GM23338 (cell line): ENCODE data around the gene TBC1D2B. TPM values are rescaled to one million over a fixed set of nuclear protein-coding genes. Genes with fewer than 3 reads are reported as not detected.

Experiments used
- ATAC-seq: fragments of 200-7000 bp; cut with Tn5 transposase; 3 replicates; pipeline ENCODE4 v1.9.1; 2020
- DNase-seq: peaks from one replicate; pipeline ENCODE4 v3.0.0-alpha.2; 2015; ENCODE audit warnings: low spot score
- H2AFZ ChIP-seq: fragments of 200-600 bp; sonication (generic); 2 replicates; pipeline ENCODE4 v1.8.0; 2016; ENCODE audit warnings: antibody characterized with exemption, mild to moderate bottlenecking, moderate library complexity
- H3F3A ChIP-seq: fragments of 200-600 bp; sonication (generic); replicated peaks from 2 replicates; pipeline ENCODE4 v1.8.0; 2017; ENCODE audit warnings: antibody characterized with exemption, mixed run types, low read depth
- H3K27ac ChIP-seq: fragments of 200-600 bp; sonication (generic); 2 replicates; pipeline ENCODE4 v1.6.1; 2016; ENCODE audit warnings: low read depth
- H3K27me3 ChIP-seq: fragments of 200-600 bp; sonication (generic); 2 replicates; pipeline ENCODE4 v1.8.0; 2016; ENCODE audit warnings: mild to moderate bottlenecking, mixed run types, moderate library complexity; ENCODE audit not compliant: insufficient read depth
- H3K36me3 ChIP-seq: fragments of 200-600 bp; sonication (generic); 2 replicates; pipeline ENCODE4 v1.8.0; 2016; ENCODE audit warnings: mild to moderate bottlenecking; ENCODE audit not compliant: insufficient read depth
- H3K4me1 ChIP-seq: fragments of 200-600 bp; sonication (generic); 2 replicates; pipeline ENCODE4 v1.8.0; 2016; ENCODE audit warnings: mild to moderate bottlenecking, moderate library complexity; ENCODE audit not compliant: insufficient read depth
- H3K4me2 ChIP-seq: fragments of 200-600 bp; sonication (generic); 2 replicates; pipeline ENCODE4 v1.7.1; 2017; ENCODE audit warnings: mixed run types
- H3K4me3 ChIP-seq: fragments of 200-600 bp; sonication (generic); 2 replicates; pipeline ENCODE4 v1.6.1; 2016; ENCODE audit warnings: mixed run types
- H3K79me2 ChIP-seq: fragments of 200-600 bp; sonication (generic); replicated peaks from 2 replicates; pipeline ENCODE4 v1.8.0; 2017; ENCODE audit warnings: mild to moderate bottlenecking; ENCODE audit not compliant: insufficient read depth
- H3K9me2 ChIP-seq: fragments of 200-600 bp; sonication (generic); 2 replicates; pipeline ENCODE4 v1.8.0; 2017; ENCODE audit not compliant: insufficient read depth
- H4K20me1 ChIP-seq: fragments of 200-600 bp; sonication (generic); replicated peaks from 2 replicates; pipeline ENCODE4 v1.8.0; 2017; ENCODE audit warnings: mild to moderate bottlenecking; ENCODE audit not compliant: insufficient read depth
- H3K27ac Mint-ChIP-seq: 2 replicates; pipeline ENCODE4 v1.8.0; 2020; ENCODE audit warnings: inconsistent platforms, mild to moderate bottlenecking, moderate library complexity, mixed read lengths
- H3K27me3 Mint-ChIP-seq: 3 replicates; pipeline ENCODE4 v1.8.0; 2022; ENCODE audit warnings: low read depth, mild to moderate bottlenecking, moderate library complexity, mixed read lengths, inconsistent platforms; ENCODE audit not compliant: insufficient read depth, poor library complexity
- H3K36me3 Mint-ChIP-seq: 3 replicates; pipeline ENCODE4 v1.8.0; 2021; ENCODE audit warnings: low read depth, mild to moderate bottlenecking, inconsistent platforms, moderate library complexity, mixed read lengths
- H3K4me1 Mint-ChIP-seq: 3 replicates; pipeline ENCODE4 v1.8.0; 2020; ENCODE audit warnings: mild to moderate bottlenecking, inconsistent platforms, mixed read lengths
- H3K4me3 Mint-ChIP-seq: 3 replicates; pipeline ENCODE4 v1.8.0; 2021; ENCODE audit warnings: moderate library complexity, mild to moderate bottlenecking, inconsistent platforms, mixed read lengths
- H3K9me3 Mint-ChIP-seq: 3 replicates; pipeline ENCODE4 v1.8.0; 2020; ENCODE audit warnings: moderate library complexity, mild to moderate bottlenecking, inconsistent platforms, mixed read lengths
- CTCF ChIP-seq, 2 experiments: fragments of 200-600 bp in 1 of 2; sonication (generic) in 1 of 2; conservative IDR thresholded peaks; 2 replicates each; pipeline versions ENCODE4 v1.5.1 to v1.6.1; 2016 to 2017; ENCODE audit warnings: antibody characterized with exemption in 2 of 2, low read depth in 2 of 2, mild to moderate bottlenecking in 2 of 2, moderate library complexity in 1 of 2
- EZH2 ChIP-seq: fragments of 200-600 bp; sonication (generic); IDR thresholded peaks from one replicate; pipeline ENCODE4 v1.8.0; 2017; ENCODE audit warnings: antibody characterized with exemption, mild to moderate bottlenecking, low read depth; ENCODE audit not compliant: unreplicated experiment
- EZH2phosphoT487 ChIP-seq: fragments of 200-600 bp; sonication (generic); IDR thresholded peaks from one replicate; pipeline ENCODE4 v1.8.1; 2018; ENCODE audit warnings: antibody characterized with exemption; ENCODE audit not compliant: unreplicated experiment
- JUNB ChIP-seq: IDR thresholded peaks from one replicate; pipeline ENCODE4 v1.6.1; 2016; ENCODE audit warnings: antibody characterized with exemption; ENCODE audit not compliant: unreplicated experiment
- NANOG ChIP-seq: IDR thresholded peaks from 2 replicates; pipeline ENCODE4 v1.6.1; 2016; ENCODE audit warnings: antibody characterized with exemption, borderline replicate concordance
- POLR2AphosphoS5 ChIP-seq: IDR thresholded peaks from 2 replicates; pipeline ENCODE4 v1.6.1; 2016; ENCODE audit warnings: antibody characterized with exemption, low read depth
- ZNF114 ChIP-seq: fragments of 250-450 bp; sonication (Bioruptor Pico); IDR thresholded peaks from 2 replicates; pipeline ENCODE4 v1.5.0; 2020; ENCODE audit warnings: mild to moderate bottlenecking, moderate library complexity
- ZNF331 ChIP-seq: fragments of 250-450 bp; sonication (Bioruptor Pico); IDR thresholded peaks from 2 replicates; pipeline ENCODE4 v1.5.0; 2020; ENCODE audit warnings: low read depth, mild to moderate bottlenecking, moderate library complexity
- polyA plus RNA-seq: library from polyadenylated mRNA; unstranded; fragments of >200 nt; fragmentation: Nextera tagmentation; extraction: Ambion mirVana; gene quantifications from 2 replicates; pipeline ENCODE4 v1.2.1, GENCODE V29; 2016
- total RNA-seq: library from RNA; depleted of rRNA; stranded (reverse); fragments of >200 nt; shearing (Covaris generic); gene quantifications from 2 replicates; pipeline ENCODE4 v1.2.3, GENCODE V29; 2014
- TF ChIP-seq, protein P1 (sequence below): fragments of 250-450 bp; sonication (Bioruptor Pico); IDR thresholded peaks from 2 replicates; pipeline ENCODE4 v1.5.0; 2020; ENCODE audit warnings: mild to moderate bottlenecking, moderate library complexity
- TF ChIP-seq, protein P2 (sequence below): IDR thresholded peaks from 2 replicates; pipeline ENCODE4 v1.6.1; 2016; ENCODE audit warnings: antibody characterized with exemption

Gene TBC1D2B
- total and polyA plus RNA-seq, 2 experiments from 2014 or later = 3.6 to 17.8 TPM

GRCh38 chr15:78082743-78083110 lies 5.2 kb upstream of the TBC1D2B start:
- Histone ChIP-seq H3F3A (no peaks in the 10 kb centered on the region), H3K9me2 (no peaks in the 10 kb centered on the region), H3K4me1 (no peaks in the 10 kb centered on the region), H3K27me3 (0 out of 2 replicates have a peak, but pooled peaks cover 5% of the 10 kb centered on the region), H3K27ac (no peak overlapping the region), H3K36me3 (no peaks in the 10 kb centered on the region), H4K20me1 (no peaks in the 10 kb centered on the region), H3K4me3 (no peak overlapping the region), H2AFZ (no peak overlapping the region), H3K79me2 (no peaks in the 10 kb centered on the region), H3K4me2 (no peak overlapping the region)
- DNase-seq (no peak), ATAC-seq (no peak)
- no peaks in the 10 kb centered on the region for H3K9me3 Mint-ChIP-seq
- no peak overlapping the region for H3K27ac Mint-ChIP-seq
- H3K36me3 Mint-ChIP-seq = no peaks in the 10 kb centered on the region
- no peaks in the 10 kb centered on the region for H3K4me1 Mint-ChIP-seq
- no peak overlapping the region for H3K4me3 Mint-ChIP-seq
- TF ChIP-seq CTCF (conservative IDR thresholded peaks at IDR 0.05; ENCODE audit: low read depth in 2 of 2) (no peak), POLR2AphosphoS5 (no peak)
- peaks cover 5% of the 10 kb centered on the region for H3K27me3 Mint-ChIP-seq

DNA sequence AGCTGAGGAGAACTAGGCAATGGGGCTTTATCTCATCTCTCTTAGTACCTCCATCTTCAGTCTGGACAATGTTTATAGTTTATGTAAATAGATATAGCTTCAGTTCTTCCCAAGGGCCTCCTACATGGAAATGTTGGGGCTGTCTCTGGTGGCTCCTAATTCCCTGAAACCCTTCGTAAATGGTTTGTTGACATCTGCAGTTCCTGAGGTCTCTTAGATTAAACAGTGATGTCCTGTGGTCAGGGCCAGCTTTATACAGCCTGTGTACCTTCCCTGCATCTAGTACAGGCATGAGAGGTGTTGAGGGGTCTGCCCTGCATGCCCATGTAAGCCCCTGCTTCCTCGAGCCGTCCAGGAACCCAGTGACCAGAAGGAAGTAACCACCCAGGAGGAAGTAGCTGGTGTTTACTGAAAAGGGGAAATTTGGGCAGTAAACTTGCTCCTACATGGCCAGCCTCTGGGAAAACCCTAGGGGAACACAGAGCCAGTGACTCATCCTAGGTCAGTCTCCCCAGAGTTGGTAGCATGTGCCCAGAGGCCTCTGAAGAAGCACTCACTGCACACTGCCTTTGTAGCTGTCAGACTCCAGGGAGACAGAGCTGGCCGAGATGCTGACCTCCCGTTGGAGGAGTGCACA lies 4.7 kb upstream of the TBC1D2B start:
- no peaks in the 10 kb centered on the region for H3K79me2 ChIP-seq
- Mint-ChIP-seq H3K27ac (no peak overlapping the region), H3K4me1 (no peaks in the 10 kb centered on the region), H3K9me3 (no peaks in the 10 kb centered on the region), H3K36me3 (no peaks in the 10 kb centered on the region), H3K27me3 (peaks cover 5% of the 10 kb centered on the region), H3K4me3 (no peak overlapping the region)
- no peak overlapping the region for H3K27ac ChIP-seq
- H3K4me3 ChIP-seq = no peak overlapping the region
- no peak overlapping the region for H2AFZ ChIP-seq
- H3K4me2 ChIP-seq = no peak overlapping the region
- no peaks in the 10 kb centered on the region for H3K4me1 ChIP-seq
- H3F3A ChIP-seq = no peaks in the 10 kb centered on the region
- ATAC-seq (no peak), DNase-seq (no peak)
- no peaks in the 10 kb centered on the region for H3K9me2 ChIP-seq
- H3K36me3 ChIP-seq = no peaks in the 10 kb centered on the region
- H3K27me3 ChIP-seq = 0 out of 2 replicates have a peak, but pooled peaks cover 5% of the 10 kb centered on the region
- no peaks in the 10 kb centered on the region for H4K20me1 ChIP-seq
- no peak for TF ChIP-seq CTCF (conservative IDR thresholded peaks at IDR 0.05; ENCODE audit: low read depth in 2 of 2)
- TF ChIP-seq ZNF114 = no peak
- TF ChIP-seq POLR2AphosphoS5 = no peak
- no peak for TF ChIP-seq EZH2phosphoT487
- TF ChIP-seq JUNB = no peak
- TF ChIP-seq EZH2 = no peak
- TF ChIP-seq NANOG = no peak
- TF ChIP-seq, protein P1, sequence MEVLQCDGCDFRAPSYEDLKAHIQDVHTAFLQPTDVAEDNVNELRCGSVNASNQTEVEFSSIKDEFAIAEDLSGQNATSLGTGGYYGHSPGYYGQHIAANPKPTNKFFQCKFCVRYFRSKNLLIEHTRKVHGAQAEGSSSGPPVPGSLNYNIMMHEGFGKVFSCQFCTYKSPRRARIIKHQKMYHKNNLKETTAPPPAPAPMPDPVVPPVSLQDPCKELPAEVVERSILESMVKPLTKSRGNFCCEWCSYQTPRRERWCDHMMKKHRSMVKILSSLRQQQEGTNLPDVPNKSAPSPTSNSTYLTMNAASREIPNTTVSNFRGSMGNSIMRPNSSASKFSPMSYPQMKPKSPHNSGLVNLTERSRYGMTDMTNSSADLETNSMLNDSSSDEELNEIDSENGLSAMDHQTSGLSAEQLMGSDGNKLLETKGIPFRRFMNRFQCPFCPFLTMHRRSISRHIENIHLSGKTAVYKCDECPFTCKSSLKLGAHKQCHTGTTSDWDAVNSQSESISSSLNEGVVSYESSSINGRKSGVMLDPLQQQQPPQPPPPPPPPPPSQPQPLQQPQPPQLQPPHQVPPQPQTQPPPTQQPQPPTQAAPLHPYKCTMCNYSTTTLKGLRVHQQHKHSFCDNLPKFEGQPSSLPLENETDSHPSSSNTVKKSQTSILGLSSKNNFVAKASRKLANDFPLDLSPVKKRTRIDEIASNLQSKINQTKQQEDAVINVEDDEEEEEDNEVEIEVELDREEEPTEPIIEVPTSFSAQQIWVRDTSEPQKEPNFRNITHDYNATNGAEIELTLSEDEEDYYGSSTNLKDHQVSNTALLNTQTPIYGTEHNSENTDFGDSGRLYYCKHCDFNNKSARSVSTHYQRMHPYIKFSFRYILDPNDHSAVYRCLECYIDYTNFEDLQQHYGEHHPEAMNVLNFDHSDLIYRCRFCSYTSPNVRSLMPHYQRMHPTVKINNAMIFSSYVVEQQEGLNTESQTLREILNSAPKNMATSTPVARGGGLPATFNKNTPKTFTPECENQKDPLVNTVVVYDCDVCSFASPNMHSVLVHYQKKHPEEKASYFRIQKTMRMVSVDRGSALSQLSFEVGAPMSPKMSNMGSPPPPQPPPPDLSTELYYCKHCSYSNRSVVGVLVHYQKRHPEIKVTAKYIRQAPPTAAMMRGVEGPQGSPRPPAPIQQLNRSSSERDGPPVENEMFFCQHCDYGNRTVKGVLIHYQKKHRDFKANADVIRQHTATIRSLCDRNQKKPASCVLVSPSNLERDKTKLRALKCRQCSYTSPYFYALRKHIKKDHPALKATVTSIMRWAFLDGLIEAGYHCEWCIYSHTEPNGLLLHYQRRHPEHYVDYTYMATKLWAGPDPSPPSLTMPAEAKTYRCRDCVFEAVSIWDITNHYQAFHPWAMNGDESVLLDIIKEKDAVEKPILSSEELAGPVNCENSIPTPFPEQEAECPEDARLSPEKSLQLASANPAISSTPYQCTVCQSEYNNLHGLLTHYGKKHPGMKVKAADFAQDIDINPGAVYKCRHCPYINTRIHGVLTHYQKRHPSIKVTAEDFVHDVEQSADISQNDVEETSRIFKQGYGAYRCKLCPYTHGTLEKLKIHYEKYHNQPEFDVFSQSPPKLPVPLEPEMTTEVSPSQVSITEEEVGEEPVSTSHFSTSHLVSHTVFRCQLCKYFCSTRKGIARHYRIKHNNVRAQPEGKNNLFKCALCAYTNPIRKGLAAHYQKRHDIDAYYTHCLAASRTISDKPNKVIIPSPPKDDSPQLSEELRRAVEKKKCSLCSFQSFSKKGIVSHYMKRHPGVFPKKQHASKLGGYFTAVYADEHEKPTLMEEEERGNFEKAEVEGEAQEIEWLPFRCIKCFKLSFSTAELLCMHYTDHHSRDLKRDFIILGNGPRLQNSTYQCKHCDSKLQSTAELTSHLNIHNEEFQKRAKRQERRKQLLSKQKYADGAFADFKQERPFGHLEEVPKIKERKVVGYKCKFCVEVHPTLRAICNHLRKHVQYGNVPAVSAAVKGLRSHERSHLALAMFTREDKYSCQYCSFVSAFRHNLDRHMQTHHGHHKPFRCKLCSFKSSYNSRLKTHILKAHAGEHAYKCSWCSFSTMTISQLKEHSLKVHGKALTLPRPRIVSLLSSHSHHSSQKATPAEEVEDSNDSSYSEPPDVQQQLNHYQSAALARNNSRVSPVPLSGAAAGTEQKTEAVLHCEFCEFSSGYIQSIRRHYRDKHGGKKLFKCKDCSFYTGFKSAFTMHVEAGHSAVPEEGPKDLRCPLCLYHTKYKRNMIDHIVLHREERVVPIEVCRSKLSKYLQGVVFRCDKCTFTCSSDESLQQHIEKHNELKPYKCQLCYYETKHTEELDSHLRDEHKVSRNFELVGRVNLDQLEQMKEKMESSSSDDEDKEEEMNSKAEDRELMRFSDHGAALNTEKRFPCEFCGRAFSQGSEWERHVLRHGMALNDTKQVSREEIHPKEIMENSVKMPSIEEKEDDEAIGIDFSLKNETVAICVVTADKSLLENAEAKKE (CRISPR knock-in tag) = no peak
- no peak for TF ChIP-seq ZNF331 (CRISPR knock-in tag)
- TF ChIP-seq, protein P2, sequence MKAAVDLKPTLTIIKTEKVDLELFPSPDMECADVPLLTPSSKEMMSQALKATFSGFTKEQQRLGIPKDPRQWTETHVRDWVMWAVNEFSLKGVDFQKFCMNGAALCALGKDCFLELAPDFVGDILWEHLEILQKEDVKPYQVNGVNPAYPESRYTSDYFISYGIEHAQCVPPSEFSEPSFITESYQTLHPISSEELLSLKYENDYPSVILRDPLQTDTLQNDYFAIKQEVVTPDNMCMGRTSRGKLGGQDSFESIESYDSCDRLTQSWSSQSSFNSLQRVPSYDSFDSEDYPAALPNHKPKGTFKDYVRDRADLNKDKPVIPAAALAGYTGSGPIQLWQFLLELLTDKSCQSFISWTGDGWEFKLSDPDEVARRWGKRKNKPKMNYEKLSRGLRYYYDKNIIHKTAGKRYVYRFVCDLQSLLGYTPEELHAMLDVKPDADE = no peak
